Neural cell (in vitro differentiated cells): ENCODE measurements around the gene VAMP8. TPM values are rescaled to one million over a fixed set of nuclear protein-coding genes. Genes with fewer than 3 reads are reported as not detected.

Experiments used
- H2AFZ ChIP-seq: fragments of 200-600, 300-800 bp; sonication (generic), shearing (Covaris generic); 2 replicates; pipeline ENCODE4 v1.6.0; 2014; ENCODE audit warnings: low read depth, mild to moderate bottlenecking, antibody characterized with exemption, low read length, moderate library complexity
- H3F3A ChIP-seq: fragments of 200-600 bp; shearing (Covaris generic); 2 replicates; pipeline ENCODE4 v1.6.1; 2016; ENCODE audit warnings: mild to moderate bottlenecking, moderate library complexity, mixed read lengths, antibody characterized with exemption, low read length; ENCODE audit not compliant: insufficient read depth, poor library complexity, severe bottlenecking
- H3K27ac ChIP-seq: fragments of 200-600, 300-800 bp; sonication (generic), shearing (Covaris generic); 2 replicates; pipeline ENCODE4 v1.5.1; 2014; ENCODE audit warnings: mild to moderate bottlenecking, low read length, moderate library complexity
- H3K27me3 ChIP-seq: fragments of 300-800, 200-600 bp; sonication (generic), shearing (Covaris generic); 2 replicates; pipeline ENCODE4 v1.6.0; 2014; ENCODE audit warnings: mild to moderate bottlenecking, low read depth, low read length, moderate library complexity; ENCODE audit not compliant: insufficient read depth
- H3K36me3 ChIP-seq: fragments of 300-800, 200-600 bp; sonication (generic), shearing (Covaris generic); 2 replicates; pipeline ENCODE4 v1.5.1; 2014; ENCODE audit warnings: mild to moderate bottlenecking, antibody characterized with exemption, low read length, moderate library complexity; ENCODE audit not compliant: insufficient read depth
- H3K4me2 ChIP-seq: fragments of 300-800, 200-600 bp; sonication (generic), shearing (Covaris generic); 2 replicates; pipeline ENCODE4 v1.6.0; 2014; ENCODE audit warnings: mild to moderate bottlenecking, low read length
- H3K4me3 ChIP-seq: fragments of 300-800, 200-600 bp; sonication (generic), shearing (Covaris generic); 2 replicates; pipeline ENCODE4 v1.5.1; 2014; ENCODE audit warnings: mild to moderate bottlenecking, low read length, moderate library complexity
- H3K79me2 ChIP-seq: fragments of 200-600 bp; shearing (Covaris generic); replicated peaks from 2 replicates; pipeline ENCODE4 v1.6.0; 2014; ENCODE audit warnings: mild to moderate bottlenecking, low read length, moderate library complexity; ENCODE audit not compliant: insufficient read depth
- H3K9ac ChIP-seq: fragments of 300-800, 200-600 bp; sonication (generic), shearing (Covaris generic); 2 replicates; pipeline ENCODE4 v1.6.1; 2016; ENCODE audit warnings: mild to moderate bottlenecking, low read length, mixed read lengths
- H3K9me2 ChIP-seq: fragments of 200-600 bp; shearing (Covaris generic); 2 replicates; pipeline ENCODE4 v1.6.1; 2016; ENCODE audit warnings: mild to moderate bottlenecking, low read length, mixed read lengths; ENCODE audit not compliant: insufficient read depth
- H3K9me3 ChIP-seq: fragments of 200-600, 300-800 bp; sonication (generic), shearing (Covaris generic); 2 replicates; pipeline ENCODE4 v1.6.1; 2016; ENCODE audit warnings: mild to moderate bottlenecking, mixed run types, low read length, moderate library complexity, mixed read lengths
- H4K20me1 ChIP-seq: fragments of 200-600 bp; shearing (Covaris generic); 2 replicates; pipeline ENCODE4 v1.6.1; 2016; ENCODE audit warnings: mild to moderate bottlenecking, mixed run types; ENCODE audit not compliant: insufficient read depth
- EP300 ChIP-seq: fragments of 450-650 bp; conservative IDR thresholded peaks from 2 replicates; pipeline ENCODE4 v1.6.1; 2014; ENCODE audit warnings: antibody characterized with exemption, mild to moderate bottlenecking, moderate library complexity; ENCODE audit not compliant: poor library complexity, severe bottlenecking
- EZH2 ChIP-seq: fragments of 200-600, 300-800 bp; shearing (Covaris generic), sonication (generic); IDR thresholded peaks from 2 replicates; pipeline ENCODE4 v1.6.1; 2014; ENCODE audit warnings: antibody characterized with exemption, low read length, borderline replicate concordance, mild to moderate bottlenecking; ENCODE audit not compliant: insufficient read depth, poor library complexity, severe bottlenecking
- MXI1 ChIP-seq: fragments of 450-650 bp; conservative IDR thresholded peaks from 2 replicates; pipeline ENCODE4 v1.6.1; 2014; ENCODE audit warnings: antibody characterized with exemption, mild to moderate bottlenecking; ENCODE audit not compliant: poor library complexity, severe bottlenecking
- POLR2AphosphoS5 ChIP-seq: IDR thresholded peaks from 2 replicates; pipeline ENCODE4 v1.6.1; 2012
- RAD21 ChIP-seq: fragments of 450-650 bp; conservative IDR thresholded peaks from 2 replicates; pipeline ENCODE4 v1.6.1; 2014; ENCODE audit warnings: antibody characterized with exemption, mild to moderate bottlenecking, moderate library complexity
- REST ChIP-seq: IDR thresholded peaks from 2 replicates; pipeline ENCODE4 v1.6.1; 2012; ENCODE audit warnings: borderline replicate concordance
- SMC3 ChIP-seq: fragments of 450-650 bp; conservative IDR thresholded peaks from 2 replicates; pipeline ENCODE4 v1.6.1; 2014; ENCODE audit warnings: antibody characterized with exemption, mild to moderate bottlenecking, moderate library complexity; ENCODE audit not compliant: poor library complexity
- TAF1 ChIP-seq: IDR thresholded peaks from 2 replicates; pipeline ENCODE4 v1.6.1; 2012; ENCODE audit warnings: low read depth
- polyA plus RNA-seq: library from polyadenylated mRNA; depleted of rRNA; stranded (reverse); fragments of >200 nt; gene quantifications from 2 replicates; pipeline ENCODE4 v1.2.3, GENCODE V29; 2014
- TF ChIP-seq, protein P1 (sequence below): fragments of 450-650 bp; IDR thresholded peaks from 2 replicates; pipeline ENCODE4 v1.5.1; 2014; ENCODE audit warnings: antibody characterized with exemption, mild to moderate bottlenecking, moderate library complexity; ENCODE audit not compliant: poor library complexity, severe bottlenecking

The VAMP8 gene
- polyA plus RNA-seq, 1 donor from 2014 or later, result not detected

DNA sequence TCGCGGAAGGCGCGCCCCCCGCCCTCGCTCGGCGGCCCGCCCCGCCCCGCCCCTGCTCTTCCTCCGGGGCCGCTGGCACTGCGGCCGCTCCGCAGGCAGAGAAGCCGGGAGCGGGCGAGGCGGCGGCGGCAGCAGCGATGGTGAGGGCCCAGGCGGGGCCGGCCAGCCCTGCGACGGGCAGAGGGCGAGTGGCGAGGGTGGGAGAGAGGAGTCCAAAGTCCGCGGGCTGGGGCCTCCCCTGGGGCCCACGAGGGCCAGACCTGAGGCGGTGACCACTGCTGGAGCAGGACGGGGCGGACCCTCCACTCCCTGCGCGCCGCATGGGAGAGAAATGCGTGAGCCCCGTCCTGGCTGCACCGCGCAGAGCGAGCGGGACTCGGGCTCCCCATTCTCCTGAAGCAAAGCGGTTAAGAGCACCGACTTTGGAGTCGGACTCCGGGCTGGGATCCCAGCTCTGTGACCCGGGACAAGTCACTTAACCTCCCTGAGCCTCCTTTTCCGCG, 7.0 kb downstream of the VAMP8 start, which contains the start of gene VAMP5:
Gene VAMP5, plus strand, starts transcription at position 78 of the 503 bp plus-strand sequence. Its CDS starts 60 bp downstream, at position 138.
- no peak within 1 kb of the TSS for H3K4me3 ChIP-seq
- no peaks in the 10 kb centered on the region for H3K36me3 ChIP-seq
- no peaks in the 10 kb centered on the region for H3K9me3 ChIP-seq
- peaks cover 42% of the 10 kb centered on the region for H3K27me3 ChIP-seq
- H3K79me2 ChIP-seq, result no peaks in the 10 kb centered on the region
- H3K9ac ChIP-seq, result no peak within 1 kb of the TSS
- TF ChIP-seq REST (no peak), RAD21 (no peak), MXI1 (no peak), EZH2 (no peak), SMC3 (no peak), TAF1 (no peak)
- TF ChIP-seq, protein P1, sequence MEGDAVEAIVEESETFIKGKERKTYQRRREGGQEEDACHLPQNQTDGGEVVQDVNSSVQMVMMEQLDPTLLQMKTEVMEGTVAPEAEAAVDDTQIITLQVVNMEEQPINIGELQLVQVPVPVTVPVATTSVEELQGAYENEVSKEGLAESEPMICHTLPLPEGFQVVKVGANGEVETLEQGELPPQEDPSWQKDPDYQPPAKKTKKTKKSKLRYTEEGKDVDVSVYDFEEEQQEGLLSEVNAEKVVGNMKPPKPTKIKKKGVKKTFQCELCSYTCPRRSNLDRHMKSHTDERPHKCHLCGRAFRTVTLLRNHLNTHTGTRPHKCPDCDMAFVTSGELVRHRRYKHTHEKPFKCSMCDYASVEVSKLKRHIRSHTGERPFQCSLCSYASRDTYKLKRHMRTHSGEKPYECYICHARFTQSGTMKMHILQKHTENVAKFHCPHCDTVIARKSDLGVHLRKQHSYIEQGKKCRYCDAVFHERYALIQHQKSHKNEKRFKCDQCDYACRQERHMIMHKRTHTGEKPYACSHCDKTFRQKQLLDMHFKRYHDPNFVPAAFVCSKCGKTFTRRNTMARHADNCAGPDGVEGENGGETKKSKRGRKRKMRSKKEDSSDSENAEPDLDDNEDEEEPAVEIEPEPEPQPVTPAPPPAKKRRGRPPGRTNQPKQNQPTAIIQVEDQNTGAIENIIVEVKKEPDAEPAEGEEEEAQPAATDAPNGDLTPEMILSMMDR, result no peak
- H3K4me2 ChIP-seq, result no peak within 1 kb of the TSS
- H3K9me2 ChIP-seq, result no peaks in the 10 kb centered on the region
- H3K27ac ChIP-seq, result no peak within 1 kb of the TSS
- H4K20me1 ChIP-seq, result no peaks in the 10 kb centered on the region
- no peak within 1 kb of the TSS for H2AFZ ChIP-seq
- no peaks in the 10 kb centered on the region for H3F3A ChIP-seq

GRCh38 chr2:85584857-85585780, 7.7 kb downstream of the VAMP8 start:
- Histone ChIP-seq H3K9me3 (no peaks in the 10 kb centered on the region), H3K27me3 (peaks cover 42% of the 10 kb centered on the region), H2AFZ (no peak overlapping the region), H3K4me2 (no peak overlapping the region), H3F3A (no peaks in the 10 kb centered on the region), H3K9ac (no peak overlapping the region), H3K9me2 (no peaks in the 10 kb centered on the region), H3K36me3 (no peaks in the 10 kb centered on the region), H3K79me2 (no peaks in the 10 kb centered on the region), H3K27ac (no peak overlapping the region), H4K20me1 (no peaks in the 10 kb centered on the region), H3K4me3 (no peak overlapping the region)
- TF ChIP-seq, protein P1, result no peak
- TF ChIP-seq EP300, result no peak
- TF ChIP-seq EZH2, result no peak
- no peak for TF ChIP-seq MXI1
- no peak for TF ChIP-seq POLR2AphosphoS5
- no peak for TF ChIP-seq REST
- TF ChIP-seq RAD21, result no peak
